K562 (cell line): ENCODE measurements around the gene SLC4A2. TPM values are rescaled to one million over a fixed set of nuclear protein-coding genes. Genes with fewer than 3 reads are reported as not detected.

ENCODE experiments used
- ATAC-seq: fragments of 200-7000 bp; cut with Tn5 transposase; 3 replicates; pipeline ENCODE4 v1.9.1; 2020; ENCODE audit warnings: moderate library complexity
- BruUV-seq: library from RNA; stranded (reverse); fragments of 400-500 nt; replicated peaks from 2 replicates; lab custom pipeline; 2021; lab: Mats Ljungman, UMichigan
- CTCF ChIA-PET: fragments of 300-600 bp; formaldehyde crosslinking; extraction: SDS; loops from one replicate; lab custom pipeline; 2021; ENCODE audit warnings: low intra/inter-chr PET ratio; lab: Yijun Ruan, JAX
- POLR2A ChIA-PET: fragments of 300-600, 350-650 bp; sonication (Branson Sonifier 250); formaldehyde crosslinking; extraction: SDS; loops from one replicate; lab custom pipeline; 2021; ENCODE audit warnings: antibody characterized with exemption, inconsistent platforms; lab: Yijun Ruan, JAX
- DNase-seq, 4 experiments: peaks; one replicate each; pipeline versions ENCODE4 v3.0.0 to v3.0.0-alpha.2; 2011 to 2018; ENCODE audit warnings: low spot score in 3 of 4, mixed read lengths in 3 of 4; ENCODE audit errors: extremely low read depth in 1 of 4
- FAIRE-seq: peaks from 2 replicates; lab custom pipeline; 2011; peaks lifted over from hg19 to GRCh38; lab: Jason Lieb, UNC
- H2AFZ ChIP-seq: 2 replicates; pipeline ENCODE4 v1.6.0; 2011; ENCODE audit warnings: low read depth, low read length, control low read depth, inconsistent platforms
- H3K27ac ChIP-seq: fragments of 200-600 bp; 3 replicates; pipeline ENCODE4 v1.8.0; 2011; ENCODE audit warnings: low read depth, mild to moderate bottlenecking, control low read depth, inconsistent platforms, low read length, moderate library complexity, mixed read lengths; ENCODE audit errors: extremely low read depth
- H3K27me3 ChIP-seq, 2 experiments: fragments of 300-600 bp in 1 of 2; 2 replicates in 1 of 2; 3 replicates in 1 of 2; pipeline versions ENCODE4 v1.6.0 to v1.8.0; 2011; ENCODE audit warnings: inconsistent platforms in 2 of 2, low read length in 2 of 2, mild to moderate bottlenecking in 1 of 2, mixed read lengths in 1 of 2, moderate library complexity in 1 of 2; ENCODE audit not compliant: control insufficient read depth in 2 of 2, insufficient read depth in 2 of 2
- H3K36me3 ChIP-seq: fragments of 300-600 bp; 3 replicates; pipeline ENCODE4 v1.8.0; 2011; ENCODE audit warnings: mild to moderate bottlenecking, low read length, inconsistent platforms; ENCODE audit not compliant: control insufficient read depth, insufficient read depth
- H3K4me1 ChIP-seq, 2 experiments: fragments of 200-600 bp in 1 of 2; replicated peaks in 1 of 2; 2 replicates in 1 of 2; 3 replicates in 1 of 2; pipeline versions ENCODE4 v1.5.1 to v1.8.0; 2011; ENCODE audit warnings: inconsistent platforms in 2 of 2, low read length in 2 of 2, mild to moderate bottlenecking in 1 of 2, mixed read lengths in 1 of 2, moderate library complexity in 1 of 2; ENCODE audit not compliant: control insufficient read depth in 2 of 2, insufficient read depth in 2 of 2
- H3K4me2 ChIP-seq: 2 replicates; pipeline ENCODE4 v1.6.1; 2011; ENCODE audit warnings: low read length, control low read depth, inconsistent platforms, mixed read lengths; ENCODE audit not compliant: insufficient read depth
- H3K4me3 ChIP-seq: fragments of 200-600 bp; sonication (generic), shearing (Covaris generic); 2 replicates; pipeline ENCODE4 v1.5.1; 2016; ENCODE audit warnings: control low read depth, inconsistent platforms
- H3K79me2 ChIP-seq: fragments of 200-600 bp; 3 replicates; pipeline ENCODE4 v1.8.0; 2011; ENCODE audit warnings: low read length, inconsistent platforms; ENCODE audit not compliant: control insufficient read depth, insufficient read depth
- H3K9ac ChIP-seq, 2 experiments: 2 replicates each; pipeline versions ENCODE4 v1.6.0 to v1.6.1; 2011; ENCODE audit warnings: low read depth in 2 of 2, low read length in 2 of 2, control low read depth in 1 of 2, inconsistent platforms in 1 of 2, mild to moderate bottlenecking in 1 of 2, mixed read lengths in 1 of 2; ENCODE audit not compliant: insufficient read depth in 1 of 2
- H3K9me1 ChIP-seq: one replicate; pipeline ENCODE4 v1.6.0; 2011; ENCODE audit warnings: inconsistent platforms, mild to moderate bottlenecking, low read length, moderate library complexity; ENCODE audit not compliant: control insufficient read depth, insufficient read depth
- H3K9me3 ChIP-seq: replicated peaks from 2 replicates; pipeline ENCODE4 v1.5.1; 2011; ENCODE audit warnings: low read depth, low read length, inconsistent platforms; ENCODE audit not compliant: control insufficient read depth, insufficient read depth
- H4K20me1 ChIP-seq: replicated peaks from 2 replicates; pipeline ENCODE4 v1.6.1; 2011; ENCODE audit warnings: low read length, inconsistent platforms, mixed read lengths; ENCODE audit not compliant: control insufficient read depth, insufficient read depth
- POLR2G ChIP-seq: fragments of 200-400 bp; formaldehyde crosslinking; IDR thresholded peaks from 2 replicates; pipeline ENCODE4 v1.6.1; 2017; ENCODE audit warnings: low read depth, mild to moderate bottlenecking, antibody characterized with exemption, low read length, moderate library complexity
- RBFOX2 ChIP-seq: fragments of 200-400 bp; formaldehyde crosslinking; IDR thresholded peaks from 2 replicates; pipeline ENCODE4 v1.6.1; 2017; ENCODE audit warnings: low read depth, mild to moderate bottlenecking, low read length, moderate library complexity
- RBM22 ChIP-seq: fragments of 200-400 bp; formaldehyde crosslinking; IDR thresholded peaks from 2 replicates; pipeline ENCODE4 v1.6.1; 2018; ENCODE audit warnings: low read length, low read depth; ENCODE audit not compliant: poor library complexity, severe bottlenecking
- ZC3H11A ChIP-seq: IDR thresholded peaks from 2 replicates; pipeline ENCODE4 v1.6.1; 2012; ENCODE audit warnings: low read depth, low read length, improper control_type of control experiment
- WGBS: fragments of 100-300 bp; shearing (Covaris generic); methylation state at CpG from one replicate; pipeline ENCODE4 v1.1.6; 2016; ENCODE audit warnings: low coverage, mixed read lengths; ENCODE audit not compliant: insufficient coverage; ENCODE audit errors: missing lambda C conversion rate; 5-methylcytosine and 5-hydroxymethylcytosine counted together
- in situ Hi-C: fragments of 300-500 bp; cut with MboI; formaldehyde crosslinking; loops from 4 replicates; pipeline ENCODE4 v1.15.0; 2018; ENCODE audit warnings: inconsistent platforms, mixed read lengths
- intact Hi-C: fragments of 100-400 bp; cut with micrococcal nuclease; formaldehyde crosslinking; loops from 2 replicates; pipeline ENCODE4 v1.14.2; 2022
- polyA plus RNA-seq, 8 experiments: library from polyadenylated mRNA; depleted of rRNA in 4 of 8; stranded (reverse) in 5 of 8; unstranded in 3 of 8; fragments of >200 nt; fragmentation: Nextera tagmentation in 2 of 8; fragmentation: Illumina TruSeq in 1 of 8; extraction: Ambion mirVana in 2 of 8; extraction: Trizol in 1 of 8; gene quantifications; 2 replicates each; pipeline versions ENCODE4 v1.2.1 to v1.2.3, GENCODE V29; 2011 to 2014; ENCODE audit warnings: inconsistent platforms in 1 of 8, missing spikeins in 1 of 8
- total RNA-seq, 7 experiments: library from RNA; depleted of rRNA in 6 of 7; stranded (reverse); fragments of >200 nt in 6 of 7; fragmentation: Illumina TruSeq in 2 of 7; extraction: Trizol in 2 of 7; gene quantifications; 2 replicates each; pipeline versions ENCODE4 v1.2.1 to v1.2.3, GENCODE V29; 2011 to 2021; ENCODE audit warnings: low replicate concordance in 1 of 7
- TF ChIP-seq, protein P1 (sequence below): sonication (generic); formaldehyde crosslinking; IDR thresholded peaks from 2 replicates; pipeline ENCODE4 v1.8.0; 2022; ENCODE audit warnings: missing genetic modification reagents, mild to moderate bottlenecking, moderate library complexity, borderline replicate concordance

The SLC4A2 gene
- total and polyA plus RNA-seq, 9 of the 15 experiments (the other 6 are each of a cell fraction or from before 2014, with no cell fraction given): 11.4 to 375 (median 130) TPM

DNA sequence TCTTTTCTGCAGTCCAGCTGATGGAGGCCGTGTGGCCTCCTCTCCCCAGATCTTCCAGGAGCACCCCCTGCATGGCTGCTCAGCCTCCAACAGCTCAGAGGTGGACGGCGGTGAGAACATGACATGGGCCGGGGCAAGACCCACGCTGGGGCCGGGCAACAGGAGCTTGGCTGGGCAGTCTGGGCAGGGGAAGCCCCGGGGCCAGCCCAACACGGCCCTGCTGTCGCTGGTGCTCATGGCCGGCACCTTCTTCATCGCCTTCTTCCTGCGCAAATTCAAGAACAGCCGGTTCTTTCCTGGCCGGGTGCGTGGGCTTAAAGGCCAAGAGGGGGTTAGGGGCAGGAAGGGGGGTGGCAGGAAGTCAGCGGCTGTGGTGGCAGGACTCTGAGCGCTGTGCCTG is 14.6 kb downstream of the SLC4A2 start:
- 84% methylated on average over 17 of the region's 17 CpGs for WGBS
- H3K27me3 ChIP-seq: no peaks in the 10 kb centered on the region
- H3K4me2 ChIP-seq: no peak overlapping the region
- no peak for ATAC-seq
- no peak for DNase-seq
- POLR2A ChIA-PET: interaction anchor here (0.6 to 1.9 kb wide), 3 partner anchors 11 to 42 kb away, joined by 3 to 7 read pairs (median 5); no protein-coding TSS in a partner anchor
- CTCF ChIA-PET: no interaction called here
- no peak overlapping the region for H3K4me3 ChIP-seq
- no peak overlapping the region for H3K27ac ChIP-seq
- H3K9me3 ChIP-seq: no peaks in the 10 kb centered on the region
- no peaks in the 10 kb centered on the region; the same call in 1 of the 2 replicates for H4K20me1 ChIP-seq
- H2AFZ ChIP-seq: no peak overlapping the region
- peaks cover 14 to 67% of the 10 kb centered on the region in 2 experiments; a peak in 4 of 5 replicates for H3K4me1 ChIP-seq
- H3K79me2 ChIP-seq: peaks cover 5% of the 10 kb centered on the region
- TF ChIP-seq RBFOX2 (peak; percentile 44), ZC3H11A (no peak), RBM22 (peak; percentile 65), POLR2G (peak; percentile 60)
- TF ChIP-seq, protein P1, sequence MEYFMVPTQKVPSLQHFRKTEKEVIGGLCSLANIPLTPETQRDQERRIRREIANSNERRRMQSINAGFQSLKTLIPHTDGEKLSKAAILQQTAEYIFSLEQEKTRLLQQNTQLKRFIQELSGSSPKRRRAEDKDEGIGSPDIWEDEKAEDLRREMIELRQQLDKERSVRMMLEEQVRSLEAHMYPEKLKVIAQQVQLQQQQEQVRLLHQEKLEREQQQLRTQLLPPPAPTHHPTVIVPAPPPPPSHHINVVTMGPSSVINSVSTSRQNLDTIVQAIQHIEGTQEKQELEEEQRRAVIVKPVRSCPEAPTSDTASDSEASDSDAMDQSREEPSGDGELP (CRISPR knock-in tag): peak; percentile 25; the same call in 1 of the 2 replicates
- FAIRE-seq: no peak
- intact Hi-C loops: no loop called here
- no TSS peak for BruUV-seq
- peak overlapping the region in 1 of 2 experiments; percentile 1; a peak in 1 of 4 replicates for H3K9ac ChIP-seq
- H3K36me3 ChIP-seq: peaks cover 96% of the 10 kb centered on the region
- in situ Hi-C loops: no loop called here
- H3K9me1 ChIP-seq: no peaks in the 10 kb centered on the region
